Keratinocyte (primary cell): Measurements from ENCODE around the gene TWSG1. TPM values are rescaled to one million over a fixed set of nuclear protein-coding genes. Genes with fewer than 3 reads are reported as not detected.

Source experiments
- DNase-seq: peaks from one replicate; pipeline ENCODE4 v3.0.0-alpha.2; 2011; ENCODE audit warnings: low read depth, missing footprints, low spot score
- FAIRE-seq: peaks from 2 replicates; lab custom pipeline; 2011; peaks lifted over from hg19 to GRCh38; lab: Jason Lieb, UNC
- H2AFZ ChIP-seq: 2 replicates; pipeline ENCODE4 v1.6.0; 2012; ENCODE audit warnings: low read length, control low read depth, inconsistent platforms; ENCODE audit not compliant: control insufficient read depth
- H3K27ac ChIP-seq: 2 replicates; pipeline ENCODE4 v1.5.1; 2011; ENCODE audit warnings: low read length; ENCODE audit not compliant: control insufficient read depth, insufficient read depth
- H3K27me3 ChIP-seq: 3 replicates; pipeline ENCODE4 v1.6.0; 2011; ENCODE audit warnings: low read length; ENCODE audit not compliant: control insufficient read depth, insufficient read depth; ENCODE audit errors: extremely low read depth
- H3K36me3 ChIP-seq, 2 experiments: 2 replicates in 1 of 2; 3 replicates in 1 of 2; pipeline ENCODE4 v1.5.1; 2011; ENCODE audit warnings: low read length in 2 of 2, mild to moderate bottlenecking in 1 of 2; ENCODE audit not compliant: control insufficient read depth in 2 of 2, insufficient read depth in 2 of 2; ENCODE audit errors: extremely low read depth in 1 of 2
- H3K4me1 ChIP-seq: 3 replicates; pipeline ENCODE4 v1.5.1; 2011; ENCODE audit warnings: low read length; ENCODE audit not compliant: control insufficient read depth, insufficient read depth; ENCODE audit errors: extremely low read depth
- H3K4me2 ChIP-seq: 3 replicates; pipeline ENCODE4 v1.6.0; 2011; ENCODE audit warnings: low read depth, low read length; ENCODE audit not compliant: control insufficient read depth, insufficient read depth; ENCODE audit errors: extremely low read depth
- H3K4me3 ChIP-seq, 3 experiments: fragments of 200-600 bp in 1 of 3; sonication (generic) in 1 of 3; 2 replicates in 2 of 3; 3 replicates in 1 of 3; pipeline ENCODE4 v1.5.1; 2011 to 2016; ENCODE audit warnings: low read length in 3 of 3, mild to moderate bottlenecking in 3 of 3, control low read depth in 2 of 3, inconsistent platforms in 1 of 3, low read depth in 1 of 3, mixed read lengths in 1 of 3, mixed run types in 1 of 3, moderate library complexity in 1 of 3; ENCODE audit not compliant: control insufficient read depth in 2 of 3, insufficient read depth in 2 of 3; ENCODE audit errors: extremely low read depth in 1 of 3
- H3K79me2 ChIP-seq: 2 replicates; pipeline ENCODE4 v1.6.0; 2012; ENCODE audit warnings: low read length; ENCODE audit not compliant: control insufficient read depth, insufficient read depth
- H3K9ac ChIP-seq: 3 replicates; pipeline ENCODE4 v1.6.0; 2011; ENCODE audit warnings: low read length; ENCODE audit not compliant: control insufficient read depth, insufficient read depth; ENCODE audit errors: extremely low read depth
- H3K9me1 ChIP-seq: 3 replicates; pipeline ENCODE4 v1.6.0; 2011; ENCODE audit warnings: low read length; ENCODE audit not compliant: control insufficient read depth, insufficient read depth; ENCODE audit errors: extremely low read depth
- H3K9me3 ChIP-seq: 2 replicates; pipeline ENCODE4 v1.5.1; 2012; ENCODE audit warnings: low read depth, low read length; ENCODE audit not compliant: control insufficient read depth
- H4K20me1 ChIP-seq: 3 replicates; pipeline ENCODE4 v1.6.0; 2011; ENCODE audit warnings: low read length; ENCODE audit not compliant: control insufficient read depth, insufficient read depth; ENCODE audit errors: extremely low read depth
- EZH2 ChIP-seq: IDR thresholded peaks from one replicate; pipeline ENCODE4 v1.6.1; 2012; ENCODE audit warnings: inconsistent platforms, mild to moderate bottlenecking, low read length, moderate library complexity
- dilution Hi-C: fragments of 300-500 bp; cut with MboI; formaldehyde crosslinking; loops from one replicate; pipeline ENCODE4 v1.7.0; 2020; ENCODE audit warnings: low sequenced_read_pairs; ENCODE audit not compliant: extremely low pct_ligation_motif_present
- polyA plus RNA-seq, 5 experiments: library from polyadenylated mRNA; depleted of rRNA in 3 of 5; stranded (reverse) in 3 of 5; stranded (forward) in 1 of 5; unstranded in 1 of 5; fragments of >200 nt; gene quantifications; 1 replicate in 1 of 5; 2 replicates in 3 of 5; 3 replicates in 1 of 5; pipeline versions ENCODE4 v1.2.1 to v1.2.3, GENCODE V29; 2011 to 2012; ENCODE audit warnings: missing spikeins in 2 of 5, low read depth in 1 of 5, low replicate concordance in 1 of 5
- TF ChIP-seq, protein P1 (sequence below), 3 experiments: IDR thresholded peaks in 1 of 3; conservative IDR thresholded peaks in 1 of 3; optimal IDR thresholded peaks in 1 of 3; 2 replicates in 2 of 3; 3 replicates in 1 of 3; pipeline versions ENCODE3 to v1.5.1; 2011; ENCODE audit warnings: low read length in 3 of 3, mild to moderate bottlenecking in 3 of 3, moderate library complexity in 2 of 3, control low read depth in 1 of 3, inconsistent platforms in 1 of 3; ENCODE audit not compliant: insufficient read depth in 2 of 3; ENCODE audit errors: extremely low read depth in 1 of 3

The TWSG1 gene
- polyA plus RNA-seq, 1 donor (not counting 4 experiments of a cell fraction or from before 2014, with no cell fraction given) = 46.9 TPM

DNA sequence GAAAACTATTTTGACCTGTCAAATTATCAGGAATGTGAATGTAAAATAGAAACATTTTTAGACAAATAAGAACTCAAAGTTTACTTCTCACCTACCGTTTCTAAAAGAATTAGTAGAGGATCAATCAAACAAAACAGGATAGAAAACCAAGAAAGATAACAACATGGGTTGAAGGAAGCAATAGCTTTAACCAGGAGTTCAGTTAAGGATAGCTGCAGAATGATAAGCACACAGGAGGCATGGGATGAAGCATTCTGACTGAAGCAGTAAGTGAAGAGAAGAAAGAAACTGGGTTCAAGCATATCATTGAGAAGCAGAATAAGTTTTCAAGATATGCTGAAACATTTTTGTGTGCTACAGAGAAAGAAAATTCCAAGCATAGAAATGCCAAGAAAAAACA is 52.3 kb downstream of the TWSG1 start:
- Histone ChIP-seq H3K9ac (no peak overlapping the region), H3K27me3 (no peaks in the 10 kb centered on the region), H3K79me2 (no peaks in the 10 kb centered on the region), H3K4me1 (no peaks in the 10 kb centered on the region), H3K9me3 (no peaks in the 10 kb centered on the region), H2AFZ (no peak overlapping the region), H3K36me3 (no peaks in the 10 kb centered on the region), H3K27ac (no peak overlapping the region), H3K4me3 (no peak overlapping the region), H3K4me2 (no peak overlapping the region), H4K20me1 (no peaks in the 10 kb centered on the region), H3K9me1 (no peaks in the 10 kb centered on the region)
- no peak for DNase-seq
- FAIRE-seq = no peak
- dilution Hi-C loops = no loop called here
- TF ChIP-seq, protein P1, sequence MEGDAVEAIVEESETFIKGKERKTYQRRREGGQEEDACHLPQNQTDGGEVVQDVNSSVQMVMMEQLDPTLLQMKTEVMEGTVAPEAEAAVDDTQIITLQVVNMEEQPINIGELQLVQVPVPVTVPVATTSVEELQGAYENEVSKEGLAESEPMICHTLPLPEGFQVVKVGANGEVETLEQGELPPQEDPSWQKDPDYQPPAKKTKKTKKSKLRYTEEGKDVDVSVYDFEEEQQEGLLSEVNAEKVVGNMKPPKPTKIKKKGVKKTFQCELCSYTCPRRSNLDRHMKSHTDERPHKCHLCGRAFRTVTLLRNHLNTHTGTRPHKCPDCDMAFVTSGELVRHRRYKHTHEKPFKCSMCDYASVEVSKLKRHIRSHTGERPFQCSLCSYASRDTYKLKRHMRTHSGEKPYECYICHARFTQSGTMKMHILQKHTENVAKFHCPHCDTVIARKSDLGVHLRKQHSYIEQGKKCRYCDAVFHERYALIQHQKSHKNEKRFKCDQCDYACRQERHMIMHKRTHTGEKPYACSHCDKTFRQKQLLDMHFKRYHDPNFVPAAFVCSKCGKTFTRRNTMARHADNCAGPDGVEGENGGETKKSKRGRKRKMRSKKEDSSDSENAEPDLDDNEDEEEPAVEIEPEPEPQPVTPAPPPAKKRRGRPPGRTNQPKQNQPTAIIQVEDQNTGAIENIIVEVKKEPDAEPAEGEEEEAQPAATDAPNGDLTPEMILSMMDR (optimal IDR thresholded peaks at IDR 0.05 in 1 of 3, IDR thresholded peaks at IDR 0.05 in 1 of 3, conservative IDR thresholded peaks at IDR 0.05 in 1 of 3; ENCODE audit: extremely low read depth in 1 of 3, insufficient read depth in 2 of 3, low read length in 3 of 3) = no peak
- no peak for TF ChIP-seq EZH2

DNA sequence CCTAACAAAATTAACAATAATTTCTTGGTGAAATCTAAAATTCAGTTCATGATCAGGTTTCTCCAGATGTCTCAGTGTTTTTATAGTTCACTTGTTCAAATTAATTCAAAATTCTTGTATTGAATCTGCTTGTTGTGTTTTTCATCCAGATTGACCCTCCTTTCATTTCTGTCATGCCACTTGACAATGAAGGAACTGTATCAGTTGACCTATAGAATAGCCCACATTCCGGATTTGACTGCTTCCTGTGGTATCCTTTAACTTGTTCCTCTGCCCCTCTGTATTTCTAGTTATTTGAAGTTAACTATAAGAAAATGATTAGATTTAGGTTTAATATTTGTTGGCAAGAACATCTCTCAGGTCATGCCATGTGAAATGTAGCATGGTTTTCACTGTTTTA is 53.3 kb downstream of the TWSG1 start:
- dilution Hi-C loops = no loop called here
- no peaks in the 10 kb centered on the region for H3K79me2 ChIP-seq
- no peak for TF ChIP-seq EZH2
- TF ChIP-seq, protein P1 (optimal IDR thresholded peaks at IDR 0.05 in 1 of 3, IDR thresholded peaks at IDR 0.05 in 1 of 3, conservative IDR thresholded peaks at IDR 0.05 in 1 of 3; ENCODE audit: extremely low read depth in 1 of 3, insufficient read depth in 2 of 3, low read length in 3 of 3) = no peak
- no peaks in the 10 kb centered on the region for H3K9me3 ChIP-seq
- no peaks in the 10 kb centered on the region for H4K20me1 ChIP-seq
- no peak overlapping the region for H2AFZ ChIP-seq
- no peaks in the 10 kb centered on the region for H3K27me3 ChIP-seq
- no peak for DNase-seq
- no peak overlapping the region for H3K27ac ChIP-seq
- no peaks in the 10 kb centered on the region for H3K4me1 ChIP-seq
- H3K4me3 ChIP-seq = no peak overlapping the region
- no peak overlapping the region for H3K4me2 ChIP-seq
- no peaks in the 10 kb centered on the region for H3K36me3 ChIP-seq
- FAIRE-seq = no peak
- no peak overlapping the region for H3K9ac ChIP-seq
- no peaks in the 10 kb centered on the region for H3K9me1 ChIP-seq
